NCI-H146 (cell line): ENCODE results near the gene GOLPH3.

Source experiments
- DNase-seq: peaks from one replicate; lab custom pipeline; 2025; lab: John Stamatoyannopoulos, UW

GOLPH3 gene

DNA sequence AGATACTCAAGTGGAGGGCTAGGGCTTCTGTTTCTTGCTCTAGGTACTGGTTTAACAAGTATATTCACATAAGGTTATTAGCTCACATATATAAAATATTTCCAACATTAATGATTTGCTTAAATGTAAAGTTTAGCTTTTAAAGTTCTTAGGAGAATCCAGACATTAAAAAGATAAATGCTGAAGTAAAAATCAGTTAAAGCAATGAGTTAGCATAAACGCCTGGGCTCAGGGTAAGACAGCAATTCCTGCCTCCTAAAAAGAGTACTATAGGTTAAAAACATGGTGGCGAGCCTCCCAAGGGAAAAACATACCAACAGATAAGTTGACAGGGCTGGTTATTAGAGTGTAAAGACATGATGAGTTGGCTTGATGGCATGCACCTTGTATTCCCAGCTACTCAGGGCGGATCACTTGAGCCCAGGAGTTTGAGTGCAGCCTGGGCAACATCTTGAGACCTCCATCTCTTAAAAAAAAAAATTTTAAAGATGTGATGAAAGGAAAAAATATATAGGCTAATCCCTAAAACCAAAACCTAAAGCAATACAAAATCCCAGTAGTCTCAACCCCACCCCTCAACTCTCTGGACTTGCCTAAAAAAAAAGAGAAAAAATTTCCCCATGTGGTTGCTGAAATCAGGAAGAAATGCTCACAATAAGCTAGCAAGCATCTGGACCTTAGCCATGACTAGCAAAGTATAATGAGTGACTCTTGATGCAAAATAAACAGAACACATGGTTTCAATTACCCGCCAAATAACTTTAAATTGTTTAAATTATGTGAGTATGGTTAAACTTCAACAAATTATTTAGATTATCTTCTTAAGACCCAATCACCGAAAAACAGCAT, 3.6 kb downstream of the GOLPH3 start:
- no peak for DNase-seq

DNA sequence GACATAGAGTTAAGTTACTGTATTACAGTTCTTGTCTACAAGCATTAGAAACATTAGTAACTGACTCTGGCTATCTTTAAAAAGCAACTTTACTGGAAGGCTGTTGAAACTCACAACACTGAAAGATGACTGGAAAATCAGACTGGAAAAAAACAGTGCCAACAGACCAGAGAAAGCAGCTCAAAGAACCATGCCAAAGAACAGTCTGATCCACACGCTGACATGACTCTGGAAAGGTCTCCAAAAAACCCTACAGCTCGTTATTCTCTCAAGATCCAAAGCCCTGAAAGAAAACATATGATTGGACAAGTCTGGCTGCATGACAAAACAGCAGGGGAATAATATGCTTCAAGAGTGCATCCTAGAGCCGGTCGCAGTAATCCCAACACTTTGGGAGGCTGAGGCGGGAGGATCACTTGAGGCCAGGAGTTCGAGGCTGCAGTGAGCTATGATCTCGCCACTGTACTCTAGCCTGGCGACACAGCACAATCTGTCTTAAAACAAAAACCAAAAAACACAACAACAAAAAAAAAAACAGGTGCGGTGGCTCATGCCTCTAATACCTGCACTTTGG, 5.6 kb downstream of the GOLPH3 start:
- no peak for DNase-seq

DNA sequence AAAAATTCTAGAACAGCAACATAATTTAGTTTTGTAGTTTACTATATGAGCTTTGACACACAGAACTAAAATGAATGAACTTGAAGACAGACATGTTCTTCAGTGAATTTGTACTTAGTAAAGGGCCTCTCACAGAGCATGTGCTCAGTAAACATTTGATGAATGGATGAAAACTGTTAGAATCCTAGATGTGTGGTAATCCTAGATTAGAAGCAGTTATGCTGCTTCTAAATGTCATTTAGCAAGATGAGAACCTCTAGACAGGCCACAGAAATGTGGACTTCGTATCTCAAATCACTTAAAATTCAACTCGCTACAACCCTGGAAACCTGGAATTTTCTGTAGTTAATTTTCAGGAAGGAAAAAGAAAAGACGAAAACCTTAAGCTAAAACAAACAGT, 8.5 kb downstream of the GOLPH3 start:
- DNase-seq = no peak

DNA sequence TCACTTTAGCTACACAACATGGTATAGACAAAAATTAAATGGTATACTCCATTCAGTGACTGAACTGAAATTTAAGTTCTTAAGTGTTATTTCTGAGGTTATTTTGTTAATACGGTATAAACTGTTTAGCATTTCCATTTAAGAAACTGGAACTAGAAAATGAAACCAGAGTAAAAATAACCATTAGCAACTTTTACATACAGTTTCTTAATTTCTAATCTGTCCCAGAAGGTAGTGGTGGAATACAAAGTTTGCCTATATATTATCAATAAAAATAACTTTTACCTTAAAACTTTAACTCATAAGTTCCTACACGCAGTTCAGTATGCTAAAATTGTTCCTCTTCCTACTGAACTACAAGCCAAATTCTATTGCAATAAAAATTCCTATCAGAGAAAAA, 10.3 kb downstream of the GOLPH3 start:
- no peak for DNase-seq

DNA sequence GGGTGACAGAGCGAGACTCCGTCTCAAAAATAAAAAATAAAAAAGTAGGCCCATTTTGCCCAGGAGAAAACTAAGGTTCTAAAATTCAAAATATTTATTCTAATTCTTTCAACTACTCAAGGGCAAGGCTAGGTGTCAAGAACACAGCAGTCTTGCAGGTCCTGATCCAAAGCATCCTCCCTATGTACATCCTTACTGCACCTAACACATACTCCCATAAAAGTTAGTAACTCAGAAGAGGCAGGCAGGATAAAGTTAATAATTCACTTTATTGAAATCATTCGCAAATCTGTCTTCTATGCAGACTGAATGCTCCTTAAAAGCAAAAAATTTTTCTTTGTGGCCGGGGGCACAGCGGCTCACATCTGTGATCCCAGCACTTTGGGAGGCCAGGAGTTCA, 11.1 kb downstream of the GOLPH3 start:
- DNase-seq = no peak

DNA sequence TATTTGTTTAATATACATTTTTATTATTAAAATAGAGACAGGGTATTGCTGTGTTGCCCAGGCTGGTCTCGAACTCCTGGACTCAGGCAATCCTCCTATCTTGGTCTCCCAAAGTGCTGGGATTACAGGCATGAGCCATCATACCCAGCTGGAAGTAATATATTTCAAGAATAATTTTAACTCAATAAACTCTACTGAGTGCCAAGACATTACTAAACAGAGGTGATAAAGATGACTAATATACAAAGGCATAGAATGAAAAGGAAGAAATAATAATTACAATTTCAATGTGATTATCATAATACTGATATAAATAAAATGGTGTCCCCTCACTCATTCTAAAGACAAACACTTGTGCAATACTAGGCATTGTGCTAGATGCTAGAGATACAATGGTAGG, 13.9 kb downstream of the GOLPH3 start:
- DNase-seq = no peak

DNA sequence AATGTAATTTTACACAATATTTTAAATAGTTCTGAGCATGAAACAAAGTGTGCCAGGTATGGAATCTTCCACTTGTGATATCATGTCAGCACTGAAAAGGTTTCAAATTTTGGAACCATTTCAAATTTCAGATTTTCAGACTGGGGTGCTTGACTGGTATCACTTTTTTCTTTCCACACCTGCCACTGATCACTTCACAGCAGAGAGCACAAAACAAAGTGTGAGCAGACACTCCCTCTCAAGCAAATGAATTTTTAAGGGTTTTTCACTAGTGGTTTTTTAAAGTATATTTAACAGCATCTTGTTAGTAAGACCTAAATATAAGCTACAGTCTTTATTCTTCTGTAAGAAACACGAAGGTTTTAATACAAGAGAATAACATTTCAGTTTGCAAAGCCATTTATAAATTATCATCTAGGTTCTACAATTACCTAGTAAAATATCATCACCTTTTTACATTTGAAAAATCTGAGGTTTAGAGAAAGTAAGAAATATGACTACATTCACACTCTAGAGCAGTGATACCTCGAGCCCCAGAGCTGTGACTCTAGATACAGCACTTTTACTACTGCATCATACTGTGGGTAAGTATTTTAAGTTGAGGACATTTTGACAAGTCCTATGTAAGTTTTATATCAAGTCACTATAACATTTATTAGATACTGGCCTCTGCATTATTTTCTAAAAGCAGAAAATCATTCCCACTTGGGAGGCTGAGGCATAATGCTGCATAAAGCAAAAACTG, 14.6 kb downstream of the GOLPH3 start:
- DNase-seq = no peak

DNA sequence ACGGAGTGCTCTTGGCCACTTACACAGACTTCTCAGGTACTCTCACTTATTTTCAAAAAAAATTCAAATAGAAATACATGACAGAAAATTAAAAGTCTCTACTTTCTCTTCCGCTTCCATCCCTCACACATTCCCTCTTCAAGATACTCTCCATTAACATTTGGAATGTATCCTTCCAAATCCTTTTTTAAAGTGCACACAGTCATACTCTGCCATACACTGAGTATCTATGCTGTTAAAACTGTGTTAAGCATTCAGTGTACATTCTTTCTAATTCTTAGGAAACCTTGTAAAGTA, 15.5 kb downstream of the GOLPH3 start:
- DNase-seq = no peak

DNA sequence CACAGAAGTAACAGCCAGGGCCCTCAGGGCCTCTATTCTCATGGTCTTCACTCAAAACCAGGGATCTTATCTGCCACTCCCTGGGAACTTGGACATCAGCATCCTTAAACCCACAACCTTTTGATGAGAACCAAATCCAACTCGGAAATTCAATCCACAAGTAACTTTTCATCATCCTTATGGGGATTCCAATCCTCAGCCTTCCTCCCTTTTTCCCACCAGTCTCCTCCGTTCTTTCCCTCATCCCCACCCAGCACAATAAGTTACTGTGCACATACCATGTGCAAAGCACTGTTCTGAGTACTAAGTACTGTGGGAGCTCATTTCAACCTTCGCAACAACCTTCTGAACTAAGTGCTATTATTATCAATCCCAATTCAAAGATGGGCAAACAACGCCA, 17.0 kb downstream of the GOLPH3 start:
- DNase-seq = no peak

DNA sequence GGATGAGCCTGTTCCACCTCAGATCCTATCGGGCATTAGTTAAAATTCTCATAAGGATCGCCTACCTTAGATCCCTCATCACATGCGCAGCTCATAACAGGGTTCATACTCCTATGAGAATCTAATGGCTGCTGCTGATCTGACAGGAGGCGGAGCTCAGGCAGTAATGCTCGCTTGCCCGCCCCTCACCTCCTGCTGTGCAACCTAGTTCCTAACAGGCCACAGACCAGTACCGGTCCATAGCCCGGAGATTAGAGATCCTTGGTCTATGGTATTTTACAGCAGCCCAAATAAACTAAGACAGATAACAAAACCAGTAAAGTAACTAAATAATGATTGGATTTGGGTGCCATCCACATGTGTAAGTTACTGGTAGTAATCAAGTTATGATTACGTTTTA, 17.5 kb downstream of the GOLPH3 start:
- no peak for DNase-seq

DNA sequence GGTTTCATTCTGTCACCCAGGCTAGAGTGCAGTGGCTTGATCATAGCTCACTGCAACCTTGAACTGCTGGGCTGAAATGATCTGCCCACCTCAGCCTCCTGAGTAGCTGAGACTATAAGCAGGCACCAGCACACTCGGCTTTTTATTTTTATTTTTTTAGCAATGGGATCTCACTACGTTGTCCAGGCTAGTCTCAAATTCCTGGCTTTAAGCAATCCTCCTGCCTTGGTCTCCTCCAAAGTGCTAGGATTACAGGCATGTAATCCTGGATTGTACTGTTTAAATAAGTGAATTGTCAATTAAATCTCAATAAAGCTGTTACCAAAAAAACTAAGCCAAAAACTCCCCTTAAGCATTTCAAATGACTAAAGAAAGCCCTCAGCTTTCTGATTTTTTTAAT, 18.9 kb downstream of the GOLPH3 start:
- no peak for DNase-seq

DNA sequence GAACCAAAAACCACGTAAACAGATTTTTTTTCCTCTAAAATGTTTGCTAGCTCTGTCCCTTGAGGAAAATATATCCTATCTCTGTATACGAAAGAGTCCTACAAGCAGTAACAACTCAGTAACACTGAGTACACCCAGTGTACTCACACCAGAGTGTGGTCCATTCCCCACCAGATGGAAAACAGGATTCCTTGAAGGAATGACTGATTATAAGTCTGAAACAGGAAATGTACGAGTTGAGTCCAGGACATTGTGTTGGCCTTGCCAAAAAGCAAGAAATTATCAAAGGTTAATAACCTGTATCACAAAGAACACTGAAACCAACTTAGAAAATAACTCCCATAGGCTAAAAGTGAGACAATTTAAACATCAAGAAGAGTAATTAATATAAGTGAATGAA, 20.4 kb downstream of the GOLPH3 start:
- no peak for DNase-seq

DNA sequence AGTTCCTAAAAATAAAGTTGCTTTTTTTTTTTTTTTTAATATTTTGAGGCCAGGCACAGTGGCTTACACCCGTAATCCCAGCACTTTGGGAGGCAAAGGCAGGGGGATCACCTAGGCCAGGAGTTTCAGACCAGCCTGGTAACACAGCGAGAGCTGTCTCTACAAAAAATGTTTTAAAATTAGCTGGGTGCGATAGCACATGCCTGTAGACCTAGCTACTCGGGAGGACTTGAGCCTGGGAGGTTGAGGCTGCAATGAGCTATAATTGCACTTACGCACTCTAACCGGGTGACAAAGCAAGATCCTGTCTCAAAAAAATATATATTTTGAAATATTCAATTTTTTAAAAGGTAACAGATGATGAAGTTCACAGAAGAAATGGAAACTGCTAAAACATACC, 22.9 kb downstream of the GOLPH3 start:
- no peak for DNase-seq

DNA sequence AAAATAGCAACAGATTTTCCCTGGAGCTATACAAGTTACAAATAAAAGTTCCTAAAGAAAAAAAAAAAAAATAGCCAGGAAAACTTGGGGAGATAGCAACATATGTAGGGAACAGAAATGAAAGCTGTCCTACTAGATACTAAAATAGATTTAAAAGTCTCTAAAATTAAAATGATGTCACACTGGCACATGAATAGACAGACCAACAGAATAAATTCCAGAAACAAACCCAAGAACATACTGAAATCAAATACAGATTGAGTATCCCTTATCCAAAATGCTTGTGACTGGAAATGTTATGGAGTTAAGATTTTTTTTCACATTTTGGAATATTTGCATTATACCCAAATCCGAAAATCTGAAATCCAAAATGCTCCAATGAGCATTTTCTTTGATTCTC, 23.8 kb downstream of the GOLPH3 start:
- no peak for DNase-seq

DNA sequence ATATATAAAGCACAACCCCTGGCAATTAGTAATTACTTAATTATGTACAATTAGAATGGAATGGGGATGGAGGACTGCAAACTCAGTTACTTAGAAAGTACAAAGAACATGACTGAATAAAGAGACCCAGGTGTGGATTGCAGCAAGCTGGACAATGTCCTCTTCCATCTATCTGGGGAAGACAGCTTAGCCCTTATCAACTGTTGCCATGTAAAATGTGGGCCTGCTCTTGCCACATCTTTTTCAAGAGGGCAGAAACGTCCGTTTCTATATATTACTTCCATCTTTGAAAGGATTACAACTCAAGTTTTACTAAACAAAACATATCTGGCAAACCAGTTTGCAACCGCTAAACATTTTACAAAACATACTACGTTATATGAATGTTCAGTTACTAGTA, 26.2 kb downstream of the GOLPH3 start:
- DNase-seq = no peak

DNA sequence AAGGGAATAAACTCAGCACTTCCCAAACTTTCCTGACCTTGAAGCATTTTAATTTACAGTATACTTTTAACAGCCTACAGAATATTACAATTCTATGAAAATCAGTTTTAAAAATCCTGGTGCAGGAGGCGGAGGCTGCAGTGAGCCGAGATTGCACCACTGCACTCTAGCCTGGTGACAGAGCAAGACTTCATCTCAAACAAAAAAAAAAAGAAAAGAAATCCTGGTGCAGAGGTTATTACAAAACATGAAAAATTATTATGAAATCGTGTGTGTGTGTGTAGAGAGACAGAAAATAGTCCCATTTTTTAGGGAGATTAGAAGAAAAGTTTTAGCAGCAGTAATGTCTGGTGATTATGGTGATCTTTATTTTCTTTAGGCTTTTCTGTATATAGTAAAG, 26.9 kb downstream of the GOLPH3 start:
- DNase-seq = no peak

DNA sequence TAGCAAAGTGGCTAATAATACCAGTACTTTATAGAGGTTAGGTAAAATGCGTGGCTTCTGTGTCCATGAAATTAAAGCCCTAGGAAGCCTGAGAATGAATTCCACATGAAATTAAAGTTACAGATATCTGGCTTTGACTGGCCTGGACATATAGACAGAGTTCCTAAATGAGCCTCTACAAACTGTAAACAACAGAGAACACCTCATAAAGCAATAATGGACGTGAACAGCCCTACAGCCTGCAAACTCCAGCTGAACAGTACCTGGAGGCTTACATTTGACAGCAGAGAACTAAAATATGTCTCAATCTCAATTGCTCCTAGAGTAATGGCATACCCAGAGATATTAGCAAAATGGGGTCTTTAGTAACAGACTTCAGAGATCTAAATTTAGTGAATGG, 28.7 kb downstream of the GOLPH3 start:
- no peak for DNase-seq

DNA sequence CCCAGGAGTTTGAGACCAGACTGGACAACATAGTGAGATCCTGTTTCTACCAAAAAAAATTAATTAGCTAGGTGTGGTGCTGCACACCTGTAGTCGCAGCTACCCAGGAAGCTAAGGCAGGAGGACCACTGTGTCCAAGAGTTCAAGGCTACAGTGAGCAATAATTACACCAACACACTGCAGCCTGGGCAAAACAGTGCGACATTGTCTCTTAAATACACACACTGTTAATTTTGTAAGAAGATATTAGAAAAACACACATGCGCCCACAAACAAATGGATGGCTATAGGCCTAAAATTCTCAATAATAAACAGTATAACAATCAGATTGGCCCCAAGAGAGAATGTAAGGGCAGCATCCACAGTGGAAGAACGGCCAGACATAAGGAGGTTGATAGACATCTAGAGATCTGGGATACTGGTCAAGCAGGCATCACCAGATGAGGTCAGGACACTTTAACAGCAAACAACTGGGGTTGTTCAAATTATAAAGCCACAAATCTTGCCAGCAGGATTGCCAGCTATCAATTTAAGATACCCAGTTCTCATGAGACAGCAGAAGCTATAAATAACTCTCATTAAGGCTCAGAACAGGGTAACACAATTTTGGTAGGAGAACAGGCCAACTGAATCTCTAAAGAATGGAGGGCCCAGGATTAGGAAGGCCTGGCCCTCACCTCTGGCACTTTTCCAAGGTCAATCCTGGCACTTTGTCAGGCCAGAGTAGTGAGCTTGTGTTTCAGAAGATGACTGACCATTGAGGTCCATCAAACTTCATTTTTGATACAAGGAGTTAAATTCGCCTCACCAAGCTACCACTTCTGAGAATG, 29.5 kb downstream of the GOLPH3 start:
- no peak for DNase-seq

DNA sequence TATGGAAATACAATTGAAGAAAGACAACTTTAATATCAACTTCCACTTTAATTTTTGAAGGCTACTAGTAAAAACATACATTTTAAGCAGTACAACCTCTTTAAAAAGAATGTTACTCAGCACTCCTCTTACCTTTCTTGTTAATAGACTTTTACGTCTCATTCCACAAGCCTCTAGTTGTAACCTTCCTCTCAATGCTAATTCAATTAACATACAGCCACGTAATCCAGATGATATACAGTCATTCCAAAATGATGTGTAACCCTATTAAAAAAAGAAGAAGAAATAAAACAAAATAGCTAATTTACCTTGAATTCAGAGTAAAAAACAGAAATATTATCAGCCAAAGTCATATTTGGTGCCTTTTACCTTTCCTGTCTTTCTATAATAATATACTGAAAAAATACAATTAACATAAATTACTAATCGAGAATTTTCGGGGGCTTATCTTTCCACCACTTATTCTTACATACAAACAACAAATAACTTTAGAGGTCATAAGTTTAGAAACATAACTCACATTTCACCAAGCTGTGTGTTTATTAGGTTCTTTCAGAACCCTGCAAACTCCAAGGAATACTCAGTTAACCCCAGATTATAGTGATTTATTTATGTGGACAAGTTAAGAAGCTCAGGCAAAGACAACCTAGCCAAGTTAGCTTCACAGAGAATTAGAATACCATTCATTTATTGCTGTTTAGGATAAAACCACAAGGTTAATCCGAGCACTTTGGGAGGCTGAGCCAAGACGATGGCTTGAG, 30.3 kb downstream of the GOLPH3 start:
- no peak for DNase-seq

DNA sequence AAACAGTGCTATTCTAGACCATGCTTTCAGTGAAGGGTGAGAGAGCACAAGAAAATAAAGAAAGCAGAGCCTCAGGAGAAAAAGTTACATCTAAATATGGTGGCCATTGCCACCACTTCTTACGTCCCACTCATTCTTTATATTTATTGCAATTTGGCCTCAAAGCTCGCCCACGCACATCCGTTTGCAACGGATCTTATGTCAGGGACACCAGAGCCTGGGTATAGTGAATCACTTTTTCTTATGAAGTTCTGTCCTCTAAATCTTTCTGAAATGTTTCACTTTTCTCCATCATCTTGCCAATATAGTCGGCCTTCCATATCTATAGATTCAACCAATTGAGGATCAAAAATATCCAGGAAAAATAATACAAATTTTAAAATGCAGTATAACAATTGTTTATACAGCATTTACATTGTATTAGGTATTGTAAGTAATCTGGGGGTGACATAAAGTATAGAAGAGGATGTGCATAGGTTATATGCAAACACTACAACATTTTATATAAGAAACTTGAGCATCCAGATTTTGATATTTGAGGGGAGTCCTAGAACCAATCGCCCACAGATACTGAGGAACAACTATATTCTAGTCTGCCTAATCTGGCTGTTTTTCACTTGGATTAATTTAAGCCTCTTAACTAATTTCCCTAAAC, 35.2 kb downstream of the GOLPH3 start:
- DNase-seq = no peak

DNA sequence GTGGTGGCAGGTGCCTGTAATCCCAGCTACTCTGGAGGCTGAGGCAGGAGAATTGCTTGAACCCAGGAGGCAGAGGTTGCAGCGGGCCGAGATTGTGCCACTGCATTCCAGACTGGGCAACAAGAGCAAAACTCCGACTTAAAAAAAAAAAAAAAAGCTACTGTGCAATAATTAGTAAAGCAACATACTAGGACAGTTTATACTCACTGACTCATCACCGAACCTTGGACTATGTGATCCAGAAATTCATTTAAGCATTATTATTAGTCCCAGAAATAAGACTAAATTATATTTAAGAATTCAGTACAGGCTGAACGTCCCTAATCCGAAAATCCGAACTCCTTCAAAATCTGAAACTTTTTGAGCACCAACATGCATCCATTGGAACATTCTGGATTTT, 37.8 kb downstream of the GOLPH3 start:
- DNase-seq = no peak
